PC-9 (cell line): ENCODE results near the gene SNTG2. TPM values are rescaled to one million over a fixed set of nuclear protein-coding genes. Genes with fewer than 3 reads are reported as not detected.

Experiments
- BruUV-seq: library from RNA; stranded (reverse); fragments of 400-500 nt; replicated peaks from 2 replicates; lab custom pipeline; 2021; lab: Mats Ljungman, UMichigan
- CTCF ChIA-PET: fragments of 300-600 bp; sonication (Branson Sonifier 250); formaldehyde crosslinking; loops from one replicate; lab custom pipeline; 2022; ENCODE audit warnings: antibody characterized with exemption; lab: Charles Lee
- POLR2A ChIA-PET: fragments of 300-600 bp; sonication (Branson Sonifier 250); formaldehyde crosslinking; loops from one replicate; lab custom pipeline; 2022; ENCODE audit warnings: antibody characterized with exemption; ENCODE audit not compliant: unreplicated experiment; lab: Charles Lee
- DNase-seq, 2 experiments: peaks; one replicate each; pipeline versions ENCODE4 v3.0.0 to v3.0.0-alpha.2; 2015 to 2022; ENCODE audit warnings: mixed read lengths in 1 of 2
- H2AFZ ChIP-seq: fragments of 200-600 bp; sonication (generic); 2 replicates; pipeline ENCODE4 v1.8.1; 2017; ENCODE audit warnings: antibody characterized with exemption
- H3F3A ChIP-seq: fragments of 200-600 bp; sonication (generic); 2 replicates; pipeline ENCODE4 v1.8.1; 2017; ENCODE audit warnings: antibody characterized with exemption, mild to moderate bottlenecking, low read depth; ENCODE audit not compliant: insufficient read depth
- H3K27ac ChIP-seq: fragments of 200-600 bp; sonication (generic); 2 replicates; pipeline ENCODE4 v1.6.1; 2016; ENCODE audit warnings: mixed run types
- H3K27me3 ChIP-seq: fragments of 200-600 bp; sonication (generic); 2 replicates; pipeline ENCODE4 v1.6.1; 2016; ENCODE audit warnings: low read depth, mixed run types; ENCODE audit not compliant: insufficient read depth
- H3K36me3 ChIP-seq: fragments of 200-600 bp; sonication (generic); 2 replicates; pipeline ENCODE4 v1.6.1; 2016; ENCODE audit warnings: low read depth, mixed run types
- H3K4me1 ChIP-seq: fragments of 200-600 bp; sonication (generic); replicated peaks from 2 replicates; pipeline ENCODE4 v1.6.1; 2016; ENCODE audit warnings: mixed run types; ENCODE audit not compliant: insufficient read depth
- H3K4me2 ChIP-seq: fragments of 200-600 bp; sonication (generic); 2 replicates; pipeline ENCODE4 v1.6.1; 2017; ENCODE audit warnings: mixed run types
- H3K4me3 ChIP-seq: fragments of 200-600 bp; sonication (generic); 2 replicates; pipeline ENCODE4 v1.6.1; 2016; ENCODE audit warnings: mixed run types
- H3K79me2 ChIP-seq: fragments of 200-600 bp; sonication (generic); 2 replicates; pipeline ENCODE4 v1.6.1; 2017; ENCODE audit warnings: low read depth, mixed run types
- H3K9me2 ChIP-seq: fragments of 200-600 bp; sonication (generic); 2 replicates; pipeline ENCODE4 v1.8.1; 2017; ENCODE audit warnings: mild to moderate bottlenecking; ENCODE audit not compliant: insufficient read depth
- H3K9me3 ChIP-seq: fragments of 200-600 bp; sonication (generic); 2 replicates; pipeline ENCODE4 v1.8.1; 2016; ENCODE audit warnings: low read depth; ENCODE audit not compliant: insufficient read depth
- H4K20me1 ChIP-seq: fragments of 200-600 bp; sonication (generic); 2 replicates; pipeline ENCODE4 v1.8.1; 2017; ENCODE audit not compliant: insufficient read depth
- CTCF ChIP-seq: fragments of 200-600 bp; sonication (generic); conservative IDR thresholded peaks from 2 replicates; pipeline ENCODE4 v1.6.1; 2017; ENCODE audit warnings: mixed run types, antibody characterized with exemption, mild to moderate bottlenecking, moderate library complexity
- EZH2 ChIP-seq: fragments of 200-600 bp; sonication (generic); IDR thresholded peaks from 2 replicates; pipeline ENCODE4 v1.8.0; 2017; ENCODE audit warnings: antibody characterized with exemption, low read depth
- intact Hi-C: fragments of 100-400 bp; cut with micrococcal nuclease; formaldehyde crosslinking; loops from one replicate; pipeline ENCODE4 v1.10.0; 2022; ENCODE audit not compliant: unreplicated experiment
- total RNA-seq: library from RNA; stranded (reverse); gene quantifications from 2 replicates; pipeline ENCODE4 v1.2.3, GENCODE V29; 2021

Gene SNTG2
- total RNA-seq, 1 experiment from 2014 or later: not detected

GRCh38 chr2:1186421-1186820 is 235.8 kb downstream of the SNTG2 start:
- CTCF ChIA-PET: no interaction called here
- BruUV-seq: no TSS peak
- Histone ChIP-seq H3K27ac (no peak overlapping the region), H3K4me2 (no peak overlapping the region), H2AFZ (no peak overlapping the region), H3K4me1 (no peaks in the 10 kb centered on the region), H3K9me3 (no peaks in the 10 kb centered on the region), H3K79me2 (no peaks in the 10 kb centered on the region), H3F3A (no peaks in the 10 kb centered on the region), H4K20me1 (no peaks in the 10 kb centered on the region), H3K4me3 (no peak overlapping the region), H3K9me2 (no peaks in the 10 kb centered on the region; the same call in 1 of the 2 replicates), H3K27me3 (no peaks in the 10 kb centered on the region), H3K36me3 (no peaks in the 10 kb centered on the region)
- no peak for DNase-seq
- intact Hi-C loops: no loop called here
- TF ChIP-seq CTCF (no peak), EZH2 (no peak)
- POLR2A ChIA-PET: no interaction called here

GRCh38 chr2:1187189-1187588 is 236.5 kb downstream of the SNTG2 start:
- Histone ChIP-seq H3K9me2 (no peaks in the 10 kb centered on the region; the same call in 1 of the 2 replicates), H4K20me1 (no peaks in the 10 kb centered on the region), H3K79me2 (no peaks in the 10 kb centered on the region), H3K4me2 (no peak overlapping the region), H3K36me3 (no peaks in the 10 kb centered on the region), H2AFZ (no peak overlapping the region), H3K27ac (no peak overlapping the region), H3F3A (no peaks in the 10 kb centered on the region), H3K27me3 (peaks cover 3% of the 10 kb centered on the region; the same call in 1 of the 2 replicates), H3K4me1 (no peaks in the 10 kb centered on the region), H3K4me3 (no peak overlapping the region), H3K9me3 (no peaks in the 10 kb centered on the region)
- no peak for DNase-seq
- POLR2A ChIA-PET: no interaction called here
- TF ChIP-seq EZH2 (no peak), CTCF (no peak)
- no TSS peak for BruUV-seq
- CTCF ChIA-PET: no interaction called here
- intact Hi-C loops: no loop called here

DNA sequence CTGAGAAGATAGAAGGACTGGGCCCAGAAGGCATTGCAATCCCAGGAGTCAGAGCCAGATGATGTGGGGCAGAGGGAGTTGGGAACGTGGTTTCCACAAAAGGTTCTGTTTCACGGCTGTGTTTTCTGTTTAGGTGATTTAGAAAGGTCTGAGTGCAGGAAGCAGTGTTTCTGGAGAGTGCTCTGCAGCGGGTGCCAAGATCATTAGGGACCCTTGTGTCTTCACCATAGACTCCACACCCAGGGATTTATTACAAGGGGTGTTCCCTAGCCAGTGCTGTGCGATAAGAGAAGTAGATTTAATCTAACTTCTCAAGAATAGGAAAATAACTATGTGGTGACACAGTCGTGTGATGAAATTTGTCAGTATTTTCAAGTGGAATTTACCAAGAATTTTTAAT is 241.5 kb downstream of the SNTG2 start:
- TF ChIP-seq EZH2 (no peak), CTCF (no peak)
- Histone ChIP-seq H4K20me1 (no peaks in the 10 kb centered on the region), H2AFZ (no peak overlapping the region), H3K4me1 (no peaks in the 10 kb centered on the region), H3K79me2 (no peaks in the 10 kb centered on the region), H3K27ac (no peak overlapping the region), H3K4me2 (no peak overlapping the region), H3F3A (no peaks in the 10 kb centered on the region), H3K27me3 (peaks cover 7% of the 10 kb centered on the region; the same call in 1 of the 2 replicates), H3K9me2 (no peaks in the 10 kb centered on the region; the same call in none of the 2 replicates), H3K36me3 (no peaks in the 10 kb centered on the region), H3K4me3 (no peak overlapping the region), H3K9me3 (no peaks in the 10 kb centered on the region)
- CTCF ChIA-PET: no interaction called here
- POLR2A ChIA-PET: no interaction called here
- intact Hi-C loops: no loop called here
- BruUV-seq: no TSS peak
- no peak for DNase-seq
